OCI-LY3 (cell line): ENCODE measurements around the gene SENP6.
"Not testable (repeated sequence)": the region's sequence is repeated elsewhere in the genome, so short reads cannot be mapped to it uniquely, and the experiment has no call there.

Experiments
- H2AFZ ChIP-seq: fragments of 200-600, 300-600 bp; shearing (Covaris generic); 2 replicates; pipeline ENCODE4 v1.6.0; 2014; ENCODE audit warnings: antibody characterized with exemption, low read depth, low read length
- H3K27ac ChIP-seq: fragments of 200-600, 300-600 bp; sonication (generic); 2 replicates; pipeline ENCODE4 v1.5.1; 2014; ENCODE audit warnings: mild to moderate bottlenecking, low read length, moderate library complexity, mixed read lengths
- H3K27me3 ChIP-seq: fragments of 200-600, 300-600 bp; sonication (generic); 2 replicates; pipeline ENCODE4 v1.6.1; 2014; ENCODE audit warnings: low read depth, low read length, mixed read lengths
- H3K36me3 ChIP-seq: fragments of 200-600, 300-600 bp; sonication (generic); replicated peaks from 2 replicates; pipeline ENCODE3; 2014; ENCODE audit warnings: low read depth, low read length, mixed read lengths
- H3K4me1 ChIP-seq: fragments of 300-600, 200-600 bp; sonication (generic); 2 replicates; pipeline ENCODE4 v1.6.1; 2014; ENCODE audit warnings: low read length, mixed read lengths
- H3K4me2 ChIP-seq: fragments of 200-600, 300-600 bp; sonication (generic); 2 replicates; pipeline ENCODE4 v1.6.1; 2014; ENCODE audit warnings: low read length, mixed read lengths
- H3K4me3 ChIP-seq: fragments of 300-600, 200-600 bp; sonication (generic); 2 replicates; pipeline ENCODE4 v1.5.1; 2014; ENCODE audit warnings: antibody characterized with exemption, mild to moderate bottlenecking, low read length, moderate library complexity
- H3K79me2 ChIP-seq: fragments of 300-600, 200-600 bp; shearing (Covaris generic); 2 replicates; pipeline ENCODE4 v1.6.1; 2014; ENCODE audit warnings: mild to moderate bottlenecking, low read length, mixed read lengths
- H3K9ac ChIP-seq: fragments of 300-600, 200-600 bp; shearing (Covaris generic); 2 replicates; pipeline ENCODE4 v1.6.0; 2014; ENCODE audit warnings: mild to moderate bottlenecking, low read length, moderate library complexity
- H3K9me3 ChIP-seq: fragments of 200-600, 300-600 bp; shearing (Covaris generic); 2 replicates; pipeline ENCODE4 v1.6.1; 2014; ENCODE audit warnings: low read length, mixed read lengths; ENCODE audit not compliant: insufficient read depth
- H4K20me1 ChIP-seq: fragments of 200-600, 300-600 bp; sonication (generic); 2 replicates; pipeline ENCODE4 v1.6.1; 2016; ENCODE audit warnings: low read length, mixed read lengths; ENCODE audit not compliant: insufficient read depth
- CTCF ChIP-seq: fragments of 200-600, 300-600 bp; sonication (generic); IDR thresholded peaks from 2 replicates; pipeline ENCODE4 v1.5.1; 2014; ENCODE audit warnings: antibody characterized with exemption, low read length, low read depth
- EZH2phosphoT487 ChIP-seq: fragments of 200-600 bp; shearing (Covaris generic); IDR thresholded peaks from 2 replicates; pipeline ENCODE4 v1.6.1; 2018; ENCODE audit warnings: antibody characterized with exemption, mixed run types, low read depth

Gene SENP6

GRCh38 chr6:75657327-75657726 is 55.6 kb downstream of the SENP6 start:
- H3K4me2 ChIP-seq, result peak overlapping the region; percentile 72
- peak overlapping the region; percentile 55 for H3K9ac ChIP-seq
- H3K27me3 ChIP-seq, result no peaks in the 10 kb centered on the region
- H3K79me2 ChIP-seq, result no peaks in the 10 kb centered on the region
- H4K20me1 ChIP-seq, result no peaks in the 10 kb centered on the region
- no peaks in the 10 kb centered on the region for H3K9me3 ChIP-seq
- H3K36me3 ChIP-seq, result peaks cover 16% of the 10 kb centered on the region
- H3K4me3 ChIP-seq, result peak overlapping the region; percentile 36
- H2AFZ ChIP-seq, result no peak overlapping the region
- H3K4me1 ChIP-seq, result peaks cover 23% of the 10 kb centered on the region
- H3K27ac ChIP-seq, result peak overlapping the region; percentile 81
- TF ChIP-seq CTCF (no peak), EZH2phosphoT487 (no peak)

- H3K79me2 ChIP-seq, result no peaks in the 10 kb centered on the region
- TF ChIP-seq CTCF (no peak), EZH2phosphoT487 (no peak)
- H3K4me1 ChIP-seq, result peaks cover 16% of the 10 kb centered on the region
- H3K4me2 ChIP-seq, result no peak overlapping the region
- H3K27me3 ChIP-seq, result no peaks in the 10 kb centered on the region
- H3K9ac ChIP-seq, result no peak overlapping the region
- no peak overlapping the region for H2AFZ ChIP-seq
- H4K20me1 ChIP-seq, result peaks cover 3% of the 10 kb centered on the region; the same call in 1 of the 2 replicates
- H3K27ac ChIP-seq, result no peak overlapping the region
- no peak overlapping the region for H3K4me3 ChIP-seq
- H3K9me3 ChIP-seq, result no peaks in the 10 kb centered on the region
- peaks cover 42% of the 10 kb centered on the region for H3K36me3 ChIP-seq
These were observed 64.9 kb downstream of the SENP6 start for GRCh38 chr6:75666592-75666991.

GRCh38 chr6:75673884-75674283 is 72.2 kb downstream of the SENP6 start:
- Histone ChIP-seq H3K27ac (no peak overlapping the region), H3K9me3 (no peaks in the 10 kb centered on the region), H3K79me2 (no peaks in the 10 kb centered on the region), H3K36me3 (peaks cover 36% of the 10 kb centered on the region), H4K20me1 (no peaks in the 10 kb centered on the region), H3K27me3 (no peaks in the 10 kb centered on the region), H3K4me2 (no peak overlapping the region), H3K9ac (no peak overlapping the region), H3K4me3 (no peak overlapping the region), H2AFZ (no peak overlapping the region), H3K4me1 (peaks cover 11% of the 10 kb centered on the region)
- TF ChIP-seq CTCF (no peak), EZH2phosphoT487 (no peak)

- Histone ChIP-seq H3K4me2 (no peak overlapping the region), H3K4me1 (no peaks in the 10 kb centered on the region), H3K79me2 (no peaks in the 10 kb centered on the region), H3K4me3 (no peak overlapping the region), H3K27me3 (no peaks in the 10 kb centered on the region), H3K27ac (no peak overlapping the region), H3K9ac (no peak overlapping the region), H3K36me3 (peaks cover 56% of the 10 kb centered on the region), H3K9me3 (no peaks in the 10 kb centered on the region), H4K20me1 (no peaks in the 10 kb centered on the region), H2AFZ (no peak overlapping the region)
- TF ChIP-seq EZH2phosphoT487 (no peak), CTCF (no peak)
These were observed 74.7 kb downstream of the SENP6 start for GRCh38 chr6:75676377-75676776.

GRCh38 chr6:75682548-75682947 is 80.9 kb downstream of the SENP6 start:
- H3K9me3 ChIP-seq, H3K79me2 ChIP-seq, H2AFZ ChIP-seq, H3K27me3 ChIP-seq, H3K4me3 ChIP-seq, H3K27ac ChIP-seq, H4K20me1 ChIP-seq, H3K4me1 ChIP-seq, H3K9ac ChIP-seq, H3K4me2 ChIP-seq: not testable (repeated sequence)
- H3K36me3 ChIP-seq, result peaks cover 46% of the 10 kb centered on the region

GRCh38 chr6:75683005-75683404 is 81.3 kb downstream of the SENP6 start:
- H3K79me2 ChIP-seq, H3K4me3 ChIP-seq, H3K4me1 ChIP-seq, H3K27ac ChIP-seq, H4K20me1 ChIP-seq, H2AFZ ChIP-seq, H3K27me3 ChIP-seq, H3K9me3 ChIP-seq, H3K9ac ChIP-seq, H3K4me2 ChIP-seq: not testable (repeated sequence)
- peaks cover 41% of the 10 kb centered on the region for H3K36me3 ChIP-seq

- H3K4me3 ChIP-seq, H2AFZ ChIP-seq, H3K79me2 ChIP-seq, H3K27ac ChIP-seq, H3K36me3 ChIP-seq, H3K9me3 ChIP-seq, H3K27me3 ChIP-seq, H4K20me1 ChIP-seq, H3K4me2 ChIP-seq, H3K4me1 ChIP-seq, H3K9ac ChIP-seq: not testable (repeated sequence)
These were observed 85.9 kb downstream of the SENP6 start for GRCh38 chr6:75687535-75687934.
